AG08395 (cell line): Measurements from ENCODE around the gene KCNJ6.

Source experiments
- DNase-seq: peaks from one replicate; pipeline ENCODE4 v3.0.0; 2012; ENCODE audit warnings: mixed read lengths, low spot score

KCNJ6 gene

DNA sequence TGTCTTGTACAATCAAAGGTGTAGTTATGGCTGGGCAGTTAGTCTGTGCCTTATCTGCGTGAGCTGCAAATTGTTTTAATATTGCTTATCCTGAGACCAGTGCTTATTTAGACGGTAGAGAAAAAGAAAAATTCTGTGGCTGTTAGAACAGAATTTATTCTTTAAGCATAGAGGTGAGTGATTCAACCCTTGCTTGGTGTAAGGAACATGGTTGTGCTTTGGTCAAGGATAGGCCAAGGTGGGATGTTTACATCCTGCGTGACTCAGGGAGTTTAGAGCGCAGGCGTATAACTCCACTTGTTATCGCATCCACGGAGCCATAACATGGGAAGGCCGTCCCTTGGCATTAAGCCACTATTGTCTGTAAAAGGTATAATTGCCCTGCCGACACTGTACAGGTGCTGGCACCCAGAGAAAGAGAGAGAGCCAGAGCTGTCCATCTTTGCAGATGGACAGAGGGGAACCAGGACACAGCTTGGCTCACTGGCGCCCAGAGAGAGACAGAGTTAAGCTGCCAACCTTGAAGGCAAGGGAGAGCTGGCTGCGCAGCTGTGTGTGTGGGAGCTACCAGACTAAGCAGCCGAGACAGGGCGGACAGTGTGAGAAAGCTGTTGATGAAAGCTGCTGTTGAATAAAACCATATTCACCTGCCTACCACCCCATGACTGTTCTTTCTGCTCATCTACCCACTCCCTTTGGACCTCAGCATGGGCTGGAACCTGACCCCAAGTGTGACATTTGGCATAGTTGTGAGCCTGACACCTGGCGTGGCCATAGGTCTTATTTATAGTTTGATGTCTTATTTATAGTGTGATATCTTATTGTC is 349.3 kb downstream of the KCNJ6 start:
- DNase-seq, result no peak

DNA sequence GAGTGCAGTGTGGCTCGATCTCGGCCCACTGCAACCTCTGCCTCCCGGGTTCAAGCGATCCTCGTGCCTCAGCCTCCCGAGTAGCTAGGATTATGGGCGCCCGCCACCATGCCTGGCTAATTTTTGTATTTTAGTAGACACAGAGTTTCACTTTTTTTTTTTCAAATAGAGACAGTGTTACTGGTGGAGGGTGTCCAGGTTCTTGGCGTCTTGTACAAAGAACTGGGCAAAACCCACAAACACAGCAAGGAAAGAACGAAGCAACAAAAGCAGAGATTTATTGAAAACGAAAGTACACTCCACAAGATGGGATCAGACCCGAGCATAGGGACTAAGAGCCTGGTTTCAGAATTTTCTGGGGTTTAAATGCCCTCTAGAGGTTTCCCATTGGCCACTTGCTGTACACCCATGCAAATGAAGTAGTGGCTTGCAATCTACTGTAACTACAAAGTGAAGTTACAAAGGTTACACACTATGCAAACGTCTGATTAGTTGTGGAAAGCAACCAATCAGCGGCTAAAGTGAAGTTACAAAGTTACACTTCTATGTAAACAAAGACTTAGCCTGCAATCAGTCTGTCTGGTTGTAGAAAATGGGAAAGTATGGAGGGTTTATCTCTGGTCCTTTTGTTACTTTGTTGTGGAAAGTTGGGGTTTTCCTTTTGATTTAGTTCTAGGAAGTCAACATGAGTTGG is 350.6 kb downstream of the KCNJ6 start:
- DNase-seq, result peak; percentile 36

DNA sequence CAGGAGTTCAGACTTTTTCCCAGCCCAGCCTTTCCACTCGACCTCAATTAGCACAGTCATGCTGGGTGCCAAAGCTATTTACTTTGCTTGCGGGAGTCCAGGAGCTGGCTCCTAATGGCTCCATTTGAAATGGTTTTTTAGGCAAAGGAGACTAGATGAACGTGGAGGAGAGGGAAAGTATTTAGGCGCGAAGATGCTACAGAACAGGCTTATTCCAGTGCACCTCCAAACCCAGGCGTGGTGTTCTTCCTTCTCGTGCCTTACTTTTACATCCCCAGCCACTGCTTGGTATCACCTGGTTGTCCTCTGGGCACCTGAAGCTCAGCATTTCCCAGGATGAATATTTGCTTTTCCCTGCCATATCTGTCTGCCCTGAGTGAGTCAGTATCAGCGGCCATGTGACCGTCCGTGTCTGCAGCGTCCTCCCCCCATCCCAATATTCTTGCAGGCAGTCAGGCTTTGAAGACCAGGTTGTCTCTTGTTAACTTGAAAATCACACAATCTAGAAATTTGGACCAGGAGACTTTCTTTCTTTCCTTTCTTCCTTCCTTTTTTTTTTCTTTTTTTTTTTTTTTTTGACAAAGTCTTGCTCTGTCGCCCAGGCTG is 351.2 kb downstream of the KCNJ6 start:
- no peak for DNase-seq

DNA sequence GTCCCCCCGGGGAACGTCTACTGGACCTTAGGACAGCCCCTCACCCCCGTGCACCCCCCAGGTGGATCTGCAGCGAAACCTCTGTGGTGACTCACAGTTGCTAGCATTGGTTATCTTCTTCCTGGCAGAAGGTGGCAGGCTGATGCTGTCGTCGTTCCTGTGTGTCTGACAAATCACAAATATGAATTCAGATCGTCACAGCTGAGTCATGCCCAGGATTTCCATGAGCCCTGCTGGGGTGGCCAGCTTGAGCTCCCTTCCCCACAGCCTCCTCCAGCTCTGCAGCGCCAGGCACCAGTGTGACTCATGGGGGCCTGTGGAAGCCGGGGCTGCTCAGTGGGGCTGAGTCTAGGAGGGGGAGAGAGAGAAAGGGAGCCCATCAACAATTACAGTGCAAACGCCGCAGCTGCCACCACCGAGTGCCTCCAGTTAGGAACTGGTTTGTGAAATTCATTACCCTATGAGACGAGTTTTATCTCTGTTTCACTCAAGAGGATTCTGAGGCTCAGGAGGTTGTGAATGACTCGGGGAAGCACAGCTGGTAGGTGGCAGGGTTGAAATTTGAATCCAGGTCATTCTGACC is 351.8 kb downstream of the KCNJ6 start:
- peak; percentile 92 for DNase-seq

DNA sequence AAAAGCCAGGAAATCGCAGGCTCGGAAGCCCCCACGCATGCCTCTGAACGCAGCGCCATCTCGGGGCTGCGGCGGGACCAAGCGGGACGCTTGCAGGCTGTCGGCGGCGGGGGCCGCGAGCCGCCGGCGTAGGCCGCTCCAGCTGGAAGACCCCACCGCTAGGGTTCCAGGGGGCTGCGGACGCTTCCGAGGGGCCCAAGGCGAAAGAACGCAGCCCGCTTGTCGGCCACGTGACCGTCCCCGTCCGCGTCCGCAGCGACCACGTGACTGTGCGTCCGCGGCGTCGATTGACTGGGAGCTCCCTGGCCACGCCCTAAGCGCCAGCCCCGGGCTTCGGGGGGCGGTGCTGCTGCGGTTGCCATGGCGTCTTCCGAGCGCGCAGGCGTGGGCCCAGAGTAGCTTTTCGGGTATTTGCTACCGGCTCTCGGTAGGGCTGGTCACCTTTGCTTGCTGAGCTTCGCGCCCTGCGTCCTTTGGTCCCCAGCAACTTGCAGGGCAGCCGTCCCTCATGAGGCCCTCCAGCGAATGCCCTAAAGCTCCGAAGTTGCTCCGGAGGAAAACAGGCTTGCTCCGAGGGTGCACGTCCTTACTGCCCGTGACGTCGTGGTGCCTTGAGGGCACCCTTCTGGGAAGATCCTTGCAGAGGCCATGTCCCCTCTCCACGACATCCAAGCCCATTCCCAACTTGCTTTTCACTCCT is 352.5 kb downstream of the KCNJ6 start:
- peak; percentile 98 for DNase-seq

DNA sequence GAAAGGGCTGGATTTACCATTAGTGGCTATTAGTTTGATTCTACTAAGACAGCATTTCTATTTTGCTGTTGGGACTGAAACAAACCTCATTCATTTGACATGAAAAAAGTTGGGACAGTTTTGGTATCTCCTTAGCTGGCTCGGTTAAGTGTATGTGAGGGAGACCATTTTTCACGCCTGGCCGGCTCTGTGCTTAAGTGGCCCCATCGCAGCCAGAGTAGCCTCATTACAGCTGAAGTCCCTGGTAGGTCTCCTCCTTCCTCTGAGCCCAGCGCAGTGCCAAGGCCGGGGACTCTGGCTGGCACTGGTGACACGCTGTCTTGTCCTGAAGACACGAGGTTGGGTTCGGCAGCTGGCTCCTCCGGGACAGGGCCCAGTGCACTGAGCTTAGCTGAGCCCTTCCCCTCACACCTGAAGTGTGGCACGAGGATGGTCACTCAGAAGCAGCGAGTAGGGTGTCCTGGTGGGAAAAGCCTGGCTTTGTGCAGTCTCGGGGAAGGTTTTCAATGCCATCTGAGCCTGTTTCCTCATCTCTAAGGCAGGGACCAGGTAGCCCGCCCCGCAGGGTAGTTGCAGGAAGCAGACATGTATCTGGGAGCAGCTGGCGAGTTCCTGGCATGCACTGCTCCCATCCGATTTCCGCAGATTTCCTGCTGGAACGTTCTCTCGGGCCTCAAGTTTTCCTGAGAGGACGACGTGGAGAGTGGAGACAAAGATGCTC is 353.2 kb downstream of the KCNJ6 start:
- DNase-seq, result peak; percentile 10

DNA sequence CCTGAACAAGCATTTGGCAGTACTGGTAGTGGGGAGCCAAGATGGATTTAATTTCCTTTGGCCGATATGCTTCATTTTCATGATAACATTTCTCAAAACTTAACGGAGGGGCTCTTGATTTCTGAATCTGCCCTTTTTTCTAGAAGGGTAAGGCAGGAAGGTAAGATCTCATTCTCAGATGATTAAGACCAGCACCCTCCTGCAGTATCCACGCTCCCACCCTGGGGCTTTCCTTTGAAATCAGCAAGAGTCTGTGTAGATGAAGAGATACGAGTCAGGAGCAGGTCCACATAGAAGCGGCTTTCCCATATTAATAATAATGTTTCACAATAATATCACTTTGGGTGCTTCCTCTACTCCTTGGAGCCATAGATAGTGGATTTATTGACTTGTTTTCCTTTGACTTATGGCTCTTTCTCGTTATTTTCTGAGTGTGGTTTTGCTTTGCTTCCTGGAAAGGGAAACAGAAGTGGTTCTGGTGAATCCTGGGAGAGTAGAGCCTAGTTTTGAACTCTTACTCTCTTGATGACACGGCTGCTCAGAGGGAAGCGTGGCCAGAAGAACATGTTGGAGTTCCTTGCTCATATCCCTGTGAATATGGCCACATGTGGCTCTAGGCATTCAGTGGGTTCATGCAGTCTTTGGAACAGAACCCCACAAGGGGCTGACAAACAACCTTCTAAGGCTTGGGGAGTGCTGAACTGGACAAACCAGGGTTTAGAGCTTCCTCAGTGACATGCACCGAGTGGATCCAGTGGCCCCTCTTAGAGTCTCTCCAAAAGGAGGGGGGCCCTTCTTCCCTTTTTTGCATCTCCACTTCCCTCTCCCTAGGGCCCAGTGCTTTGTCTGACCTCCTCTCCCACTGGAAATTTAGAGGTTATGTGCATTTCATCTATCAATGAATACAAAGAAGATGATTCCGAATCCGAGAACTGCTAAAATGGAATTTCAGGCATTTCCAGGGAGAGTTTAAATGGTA is 354.0 kb downstream of the KCNJ6 start:
- DNase-seq, result no peak

DNA sequence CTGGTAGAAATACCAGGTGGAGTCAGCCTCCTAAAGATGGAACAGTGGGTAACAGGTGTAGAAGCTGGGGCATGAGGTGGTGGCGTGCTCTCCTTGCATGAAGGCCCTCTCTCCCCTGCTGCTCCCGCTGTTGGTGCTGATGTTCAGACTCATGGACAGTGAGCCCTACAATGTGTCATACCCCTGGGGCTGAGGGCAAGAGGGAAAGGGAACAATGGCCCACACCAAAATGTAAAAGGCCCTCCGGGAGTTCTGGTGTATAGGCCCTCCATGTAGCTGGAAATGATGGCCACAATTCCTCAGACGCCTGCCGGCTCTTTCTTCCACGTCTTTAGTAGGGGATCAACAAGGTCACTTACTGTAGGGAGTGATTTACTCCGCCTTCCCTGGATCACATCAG is 354.8 kb downstream of the KCNJ6 start:
- no peak for DNase-seq

DNA sequence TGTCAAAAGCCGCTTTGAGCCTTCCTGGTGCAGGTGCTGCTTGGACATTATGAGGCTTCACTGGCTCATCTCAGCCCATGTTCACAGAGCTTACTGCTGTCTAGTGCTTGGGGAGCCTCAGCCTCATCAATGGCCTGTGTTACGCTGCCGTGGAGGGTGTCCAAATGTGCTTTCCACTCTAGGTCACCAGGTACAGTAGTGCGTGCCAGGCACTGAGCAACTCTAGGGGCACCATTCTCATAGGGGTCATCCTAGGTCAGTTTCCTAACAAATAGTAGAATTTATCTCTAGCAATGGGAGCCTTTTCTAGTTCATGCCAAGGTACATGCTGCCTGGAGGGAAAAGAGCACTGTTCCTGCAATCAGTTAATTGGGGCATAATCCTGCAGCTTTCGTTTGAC is 355.9 kb downstream of the KCNJ6 start:
- DNase-seq, result no peak

DNA sequence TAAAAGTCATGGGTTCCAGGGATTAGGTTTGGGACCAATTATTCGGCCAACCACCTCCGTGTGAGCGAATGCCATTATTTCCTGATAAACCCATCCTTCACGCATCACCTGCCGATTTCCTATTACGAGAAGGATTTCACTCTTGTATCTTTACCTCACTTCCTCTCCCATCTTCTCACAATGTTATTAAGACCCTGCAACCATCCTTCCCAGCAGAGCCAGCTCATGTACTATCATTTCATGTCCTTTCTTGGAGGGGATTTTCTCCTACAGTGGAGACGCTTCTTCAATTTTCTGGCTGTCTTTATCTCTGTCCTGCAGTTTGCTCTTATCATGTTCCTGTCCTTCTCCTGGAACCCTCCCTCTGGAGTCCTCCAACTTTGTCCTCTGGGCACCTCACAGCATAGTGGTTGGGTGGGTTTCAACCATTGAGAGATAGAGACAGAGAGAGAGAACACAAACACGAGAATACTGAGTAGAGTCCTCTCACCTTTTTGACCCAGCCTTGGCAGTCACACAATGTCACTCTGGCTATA is 357.5 kb downstream of the KCNJ6 start:
- no peak for DNase-seq
